GM12878 (cell line): ENCODE measurements around the gene C9. TPM values are rescaled to one million over a fixed set of nuclear protein-coding genes. Genes with fewer than 3 reads are reported as not detected.

ENCODE experiments used
- ATAC-seq: fragments of 200-7000 bp; cut with Tn5 transposase; 3 replicates; pipeline ENCODE4 v1.9.1; 2020; ENCODE audit warnings: mild to moderate bottlenecking, moderate library complexity
- BruUV-seq: library from RNA; stranded (reverse); fragments of 400-500 nt; replicated peaks from 2 replicates; lab custom pipeline; 2021; lab: Mats Ljungman, UMichigan
- CTCF ChIA-PET: fragments of 300-600 bp; sonication (Branson Sonifier 250); formaldehyde crosslinking; extraction: SDS; loops from one replicate; lab custom pipeline; 2021; ENCODE audit warnings: inconsistent platforms; lab: Yijun Ruan, JAX
- POLR2A ChIA-PET: fragments of 350-600 bp; formaldehyde crosslinking; extraction: SDS; loops from one replicate; lab custom pipeline; 2021; ENCODE audit warnings: inconsistent platforms; lab: Charles Lee
- RAD21 ChIA-PET: fragments of 300-600 bp; sonication (Branson Sonifier 250); formaldehyde crosslinking; loops from one replicate; lab custom pipeline; 2023; ENCODE audit warnings: antibody characterized with exemption; ENCODE audit not compliant: unreplicated experiment; lab: Charles Lee
- SMC1A ChIA-PET: fragments of 300-600 bp; sonication (Branson Sonifier 250); formaldehyde crosslinking; loops from one replicate; lab custom pipeline; 2023; ENCODE audit not compliant: unreplicated experiment, uncharacterized antibody; lab: Charles Lee
- DNase-seq: peaks from one replicate; pipeline ENCODE4 v3.0.0-alpha.2; 2011; ENCODE audit warnings: low read depth, low spot score
- FAIRE-seq: peaks from 3 replicates; lab custom pipeline; 2011; peaks lifted over from hg19 to GRCh38; lab: Jason Lieb, UNC
- H2AFZ ChIP-seq: 2 replicates; pipeline ENCODE4 v1.6.0; 2011; ENCODE audit warnings: low read depth, low read length, control low read depth; ENCODE audit not compliant: control insufficient read depth
- H3K27ac ChIP-seq: 2 replicates; pipeline ENCODE4 v1.5.1; 2011; ENCODE audit warnings: control low read depth; ENCODE audit not compliant: control insufficient read depth, insufficient read depth
- H3K27me3 ChIP-seq, 2 experiments: replicated peaks in 1 of 2; 2 replicates each; pipeline versions ENCODE4 v1.6.0 to v1.6.1; 2011; ENCODE audit warnings: low read length in 1 of 2; ENCODE audit not compliant: control insufficient read depth in 2 of 2, insufficient read depth in 2 of 2
- H3K36me3 ChIP-seq, 2 experiments: 2 replicates each; pipeline ENCODE4 v1.5.1; 2011; ENCODE audit warnings: low read length in 1 of 2; ENCODE audit not compliant: control insufficient read depth in 2 of 2, insufficient read depth in 2 of 2
- H3K4me1 ChIP-seq: 2 replicates; pipeline ENCODE4 v1.6.1; 2011; ENCODE audit warnings: mild to moderate bottlenecking, low read length, moderate library complexity, mixed read lengths; ENCODE audit not compliant: control insufficient read depth, insufficient read depth
- H3K4me2 ChIP-seq: 2 replicates; pipeline ENCODE4 v1.6.0; 2011; ENCODE audit warnings: control low read depth; ENCODE audit not compliant: control insufficient read depth, insufficient read depth
- H3K4me3 ChIP-seq: fragments of 200-600 bp; sonication (generic); 2 replicates; pipeline ENCODE4 v1.5.1; 2016
- H3K79me2 ChIP-seq: 2 replicates; pipeline ENCODE4 v1.6.0; 2011; ENCODE audit warnings: low read length; ENCODE audit not compliant: control insufficient read depth, insufficient read depth
- H3K9ac ChIP-seq: 2 replicates; pipeline ENCODE4 v1.8.0; 2011; ENCODE audit warnings: low read length, control low read depth, mixed read lengths; ENCODE audit not compliant: control insufficient read depth, insufficient read depth
- H3K9me3 ChIP-seq: replicated peaks from 3 replicates; pipeline ENCODE4 v1.5.1; 2011; ENCODE audit warnings: mild to moderate bottlenecking, low read length; ENCODE audit not compliant: control insufficient read depth, insufficient read depth
- H4K20me1 ChIP-seq: 2 replicates; pipeline ENCODE4 v1.6.0; 2011; ENCODE audit not compliant: control insufficient read depth, insufficient read depth
- CBFB ChIP-seq: IDR thresholded peaks from 2 replicates; pipeline ENCODE4 v1.6.1; 2016; ENCODE audit warnings: antibody characterized with exemption, low read depth
- DPF2 ChIP-seq: fragments of 450-650 bp; IDR thresholded peaks from 2 replicates; pipeline ENCODE4 v1.6.1; 2017; ENCODE audit warnings: mild to moderate bottlenecking
- FOS ChIP-seq: IDR thresholded peaks from 3 replicates; pipeline ENCODE4 v1.6.1; 2011; ENCODE audit warnings: borderline replicate concordance; ENCODE audit not compliant: insufficient read length; ENCODE audit errors: extremely low read depth
- PAX5 ChIP-seq: IDR thresholded peaks from 2 replicates; pipeline ENCODE4 v1.6.1; 2011; ENCODE audit warnings: low read depth, low read length, borderline replicate concordance
- RAD21 ChIP-seq: IDR thresholded peaks from 2 replicates; pipeline ENCODE4 v1.6.1; 2011; ENCODE audit warnings: mild to moderate bottlenecking, low read depth, low read length, moderate library complexity; ENCODE audit not compliant: insufficient read depth
- RBBP5 ChIP-seq: fragments of 200-600 bp; sonication (generic); conservative IDR thresholded peaks from 2 replicates; pipeline ENCODE4 v1.6.1; 2016
- WGBS: methylation state at CpG from one replicate; pipeline ENCODE4 v1.1.6; 2016; ENCODE audit warnings: low lambda C conversion rate; ENCODE audit not compliant: insufficient replicate concordance, insufficient coverage; ENCODE audit errors: missing lambda C conversion rate; 5-methylcytosine and 5-hydroxymethylcytosine counted together
- in situ Hi-C: fragments of 300-500 bp; cut with MboI; formaldehyde crosslinking; loops from 9 replicates; pipeline ENCODE4 v1.14.3; 2018; ENCODE audit warnings: mixed read lengths
- intact Hi-C: fragments of 100-400 bp; cut with micrococcal nuclease; formaldehyde crosslinking; loops from one replicate; pipeline ENCODE4 v1.14.2; 2022; ENCODE audit not compliant: unreplicated experiment
- polyA plus RNA-seq, 11 experiments: library from polyadenylated mRNA; depleted of rRNA in 4 of 11; unstranded in 6 of 11; stranded (reverse) in 5 of 11; fragments of >200 nt; fragmentation: Nextera tagmentation in 4 of 11; fragmentation: Illumina TruSeq in 1 of 11; extraction: Ambion mirVana in 4 of 11; extraction: Trizol in 1 of 11; gene quantifications; 1 replicate in 1 of 11; 2 replicates in 10 of 11; pipeline versions ENCODE4 v1.2.1 to v1.2.3, GENCODE V29; 2011 to 2016; ENCODE audit warnings: inconsistent platforms in 2 of 11, missing spikeins in 2 of 11, low read depth in 1 of 11
- total RNA-seq, 4 experiments: library from RNA; depleted of rRNA in 3 of 4; stranded (reverse); fragments of >200 nt in 3 of 4; fragmentation: Illumina TruSeq in 1 of 4; extraction: Trizol in 1 of 4; gene quantifications; 2 replicates each; pipeline versions ENCODE4 v1.2.1 to v1.2.3, GENCODE V29; 2013 to 2021

Gene C9
- total and polyA plus RNA-seq, 10 of the 15 experiments (the other 5 are each of a cell fraction or from before 2014, with no cell fraction given) = 0.54 TPM; not detected in 9

GRCh38 chr5:39257554-39257953, 106.7 kb downstream of the C9 start:
- no peak for ATAC-seq
- H3K27ac ChIP-seq = no peak overlapping the region
- H3K36me3 ChIP-seq = no peaks in the 10 kb centered on the region
- H3K9ac ChIP-seq = no peak overlapping the region
- intact Hi-C loops = no loop called here
- H3K4me3 ChIP-seq = no peak overlapping the region
- SMC1A ChIA-PET = interaction anchor here (1.6 to 6.4 kb wide), 5 partner anchors 13 to 39 kb away, joined by 3 to 38 read pairs (median 27); partner anchors contain the start of gene FYB1
- TF ChIP-seq RBBP5 = no peak
- TF ChIP-seq DPF2 = no peak
- TF ChIP-seq FOS = no peak
- TF ChIP-seq RAD21 = no peak
- no peak for TF ChIP-seq PAX5
- no peak for TF ChIP-seq CBFB
- RAD21 ChIA-PET = interaction anchor here (0.8 to 3.7 kb wide), 10 partner anchors 9 to 40 kb away, joined by 3 to 15 read pairs (median 6); partner anchors contain the start of gene FYB1
- H3K27me3 ChIP-seq = no peaks in the 10 kb centered on the region
- WGBS = 70% methylated on average over 3 of the region's 3 CpGs
- H3K9me3 ChIP-seq = no peaks in the 10 kb centered on the region; the same call in 2 of the 3 replicates
- FAIRE-seq = no peak
- H3K4me2 ChIP-seq = no peak overlapping the region
- no TSS peak for BruUV-seq
- no peaks in the 10 kb centered on the region for H3K4me1 ChIP-seq
- H2AFZ ChIP-seq = no peak overlapping the region
- no peak for DNase-seq
- in situ Hi-C loops = no loop called here
- H4K20me1 ChIP-seq = no peaks in the 10 kb centered on the region
- no peaks in the 10 kb centered on the region; the same call in 1 of the 2 replicates for H3K79me2 ChIP-seq
- CTCF ChIA-PET = interaction anchor here (1.6 to 3.0 kb wide), 3 partner anchors 9 to 41 kb away, joined by 5 to 10 read pairs (median 6); no protein-coding TSS in a partner anchor
- POLR2A ChIA-PET = interaction anchor here (1.5 to 2.6 kb wide), 2 partner anchors 13 to 26 kb away, joined by 4 to 8 read pairs; no protein-coding TSS in a partner anchor
